ENCODE data around the gene KCNH8. TPM values are rescaled to one million over a fixed set of nuclear protein-coding genes. Genes with fewer than 3 reads are reported as not detected.

The KCNH8 gene
- total RNA-seq, 4 donors from 2014 or later: 0.18 to 4.1 (median 1.7) TPM

- no peak for TF ChIP-seq POLR2A (IDR thresholded peaks at IDR 0.05)
- TF ChIP-seq CTCF (IDR thresholded peaks at IDR 0.05): no peak
- no peaks in the 10 kb centered on the region for H3K36me3 ChIP-seq
- H3K27me3 ChIP-seq: no peaks in the 10 kb centered on the region
- no peak overlapping the region for H3K4me3 ChIP-seq
- H3K9me3 ChIP-seq: no peaks in the 10 kb centered on the region
- DNase-seq: no peak
- H3K4me1 ChIP-seq: no peaks in the 10 kb centered on the region
- H3K27ac ChIP-seq: no peak overlapping the region
These were observed 108.0 kb downstream of the KCNH8 start for GRCh38 chr3:19256313-19256712.

DNA sequence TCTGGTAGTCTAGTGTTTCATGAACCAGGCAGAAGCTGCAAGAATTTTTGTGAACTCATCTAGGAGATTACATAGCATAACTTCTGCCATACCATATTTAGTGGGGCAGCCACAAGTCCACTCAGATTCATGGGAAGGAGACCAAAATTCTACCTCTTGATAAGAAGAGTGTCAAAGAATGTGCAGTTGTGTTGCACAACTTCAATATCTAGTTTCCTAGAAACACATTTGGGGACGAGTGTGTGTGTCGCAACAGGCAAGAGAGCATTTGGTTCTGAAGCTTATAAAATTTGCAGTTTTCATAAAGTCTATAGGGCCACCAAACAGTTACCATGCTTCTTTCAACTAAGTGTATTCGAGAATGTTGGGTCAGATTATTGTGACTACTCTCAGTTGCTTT lies 115.3 kb downstream of the KCNH8 start:
- no peaks in the 10 kb centered on the region for H3K4me1 ChIP-seq
- TF ChIP-seq CTCF (IDR thresholded peaks at IDR 0.05) (no peak), POLR2A (IDR thresholded peaks at IDR 0.05) (no peak)
- no peak overlapping the region for H3K27ac ChIP-seq
- H3K9me3 ChIP-seq: no peaks in the 10 kb centered on the region
- no peaks in the 10 kb centered on the region for H3K36me3 ChIP-seq
- DNase-seq: no peak
- H3K4me3 ChIP-seq: no peak overlapping the region
- no peaks in the 10 kb centered on the region for H3K27me3 ChIP-seq

- TF ChIP-seq CTCF (IDR thresholded peaks at IDR 0.05) (no peak), POLR2A (IDR thresholded peaks at IDR 0.05) (no peak)
- no peak for DNase-seq
- Histone ChIP-seq H3K9me3 (no peaks in the 10 kb centered on the region), H3K4me3 (no peak overlapping the region), H3K27me3 (no peaks in the 10 kb centered on the region), H3K27ac (no peak overlapping the region), H3K4me1 (no peaks in the 10 kb centered on the region), H3K36me3 (no peaks in the 10 kb centered on the region)
These were observed 116.1 kb downstream of the KCNH8 start for GRCh38 chr3:19264424-19264823.

DNA sequence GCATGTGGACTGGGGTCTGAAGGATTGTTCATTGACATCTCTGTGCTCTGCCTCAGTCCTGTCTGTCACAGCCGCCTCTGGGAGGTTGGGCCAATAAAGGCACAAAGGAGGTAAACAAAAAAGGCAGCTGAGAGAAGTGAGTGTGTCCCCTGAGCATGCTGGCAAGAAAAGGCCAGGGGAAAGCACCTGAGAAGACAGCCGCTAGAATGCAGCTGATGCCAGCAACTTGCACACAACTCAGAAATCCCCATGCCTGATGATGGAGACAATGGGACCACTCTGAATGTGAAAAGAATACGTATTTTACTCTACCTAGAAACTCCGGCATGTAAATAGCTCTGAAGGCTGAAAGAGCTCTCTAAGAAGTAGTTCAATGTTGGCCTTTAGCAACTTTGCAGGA lies 118.7 kb downstream of the KCNH8 start:
- no peak for DNase-seq
- Histone ChIP-seq H3K4me1 (no peaks in the 10 kb centered on the region), H3K36me3 (no peaks in the 10 kb centered on the region), H3K27me3 (no peaks in the 10 kb centered on the region), H3K9me3 (no peaks in the 10 kb centered on the region), H3K27ac (no peak overlapping the region), H3K4me3 (no peak overlapping the region)
- TF ChIP-seq CTCF (IDR thresholded peaks at IDR 0.05) (no peak), POLR2A (IDR thresholded peaks at IDR 0.05) (no peak)

DNA sequence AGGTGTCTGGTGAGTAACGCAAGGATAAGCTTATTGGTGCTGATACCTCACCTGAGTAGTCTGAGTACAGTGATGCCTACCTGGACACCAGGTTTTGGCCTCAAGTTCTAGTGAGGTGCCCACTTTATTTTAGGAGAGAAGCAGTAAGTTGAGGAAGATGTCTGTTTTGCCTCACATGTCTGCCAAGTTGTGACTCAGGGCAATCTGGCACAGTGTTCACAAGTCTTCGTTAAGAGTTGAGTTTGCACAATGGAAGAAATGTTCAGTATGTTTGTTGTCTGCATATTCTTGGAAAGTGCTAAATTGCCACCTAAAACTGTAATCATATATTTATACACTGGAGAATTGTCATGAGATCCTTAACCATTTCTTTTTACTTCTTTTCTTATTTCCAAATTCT lies 122.2 kb downstream of the KCNH8 start:
- no peaks in the 10 kb centered on the region for H3K27me3 ChIP-seq
- no peak overlapping the region for H3K4me3 ChIP-seq
- H3K9me3 ChIP-seq: no peaks in the 10 kb centered on the region
- H3K4me1 ChIP-seq: no peaks in the 10 kb centered on the region
- TF ChIP-seq POLR2A (IDR thresholded peaks at IDR 0.05) (no peak), CTCF (IDR thresholded peaks at IDR 0.05) (no peak)
- H3K27ac ChIP-seq: no peak overlapping the region
- no peak for DNase-seq
- H3K36me3 ChIP-seq: no peaks in the 10 kb centered on the region

DNA sequence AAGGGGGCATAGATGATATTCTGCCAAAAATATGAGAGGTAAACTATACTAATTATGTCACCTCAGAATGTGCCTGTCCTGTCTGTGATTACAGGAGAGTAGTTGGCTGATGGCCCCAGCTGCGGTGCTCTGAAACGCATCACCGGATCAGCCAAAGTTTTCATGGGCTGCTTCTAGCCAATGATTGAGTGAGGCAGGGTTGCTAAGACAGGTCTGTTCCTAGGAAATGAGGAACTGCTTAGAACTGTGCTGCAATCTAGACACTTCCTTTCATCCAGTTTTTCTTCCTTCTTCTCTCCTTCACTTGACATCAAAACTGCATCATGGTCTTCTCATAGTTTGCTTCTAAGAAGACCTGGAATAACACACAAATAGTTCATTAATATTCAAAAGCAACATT lies 124.0 kb downstream of the KCNH8 start:
- Histone ChIP-seq H3K27ac (no peak overlapping the region), H3K36me3 (no peaks in the 10 kb centered on the region), H3K27me3 (no peaks in the 10 kb centered on the region), H3K4me1 (no peaks in the 10 kb centered on the region), H3K9me3 (no peaks in the 10 kb centered on the region), H3K4me3 (no peak overlapping the region)
- TF ChIP-seq CTCF (IDR thresholded peaks at IDR 0.05): no peak
- no peak for TF ChIP-seq POLR2A (IDR thresholded peaks at IDR 0.05)
- DNase-seq: peak in 1 of 3 donors; percentile 15

Data from Peyer's patch (tissue), 4 donors.